Measurements from ENCODE around the gene WDR54. TPM values are rescaled to one million over a fixed set of nuclear protein-coding genes. Genes with fewer than 3 reads are reported as not detected.

Gene WDR54
- total and polyA plus RNA-seq, 10 of the 15 experiments (the other 5 are each of a cell fraction or from before 2014, with no cell fraction given), result 38.2 to 116 (median 89.1) TPM

- peak; percentile 74 for TF ChIP-seq ZBTB40 (IDR thresholded peaks at IDR 0.05; ENCODE audit: borderline replicate concordance)
- no peak for TF ChIP-seq MYB (IDR thresholded peaks at IDR 0.05; ENCODE audit: borderline replicate concordance, low read depth, low read length)
- TF ChIP-seq TCF7 (IDR thresholded peaks at IDR 0.05; ENCODE audit: borderline replicate concordance), result no peak
- TF ChIP-seq KDM1A (IDR thresholded peaks at IDR 0.05; ENCODE audit: borderline replicate concordance), result no peak
- TF ChIP-seq E2F8 (IDR thresholded peaks at IDR 0.05; ENCODE audit: low read depth, partially characterized antibody), result no peak
- no peak for TF ChIP-seq CHD4 (IDR thresholded peaks at IDR 0.05)
- TF ChIP-seq PAX8 (IDR thresholded peaks at IDR 0.05), result no peak
- no peak for TF ChIP-seq NBN (IDR thresholded peaks at IDR 0.05)
These were observed 36.8 kb downstream of the WDR54 start, which contains the start of gene WBP1 (continued) for GRCh38 chr2:74458132-74458937.

All from GM12878 (cell line).